GM12865 (cell line): Measurements from ENCODE around the gene CEACAM16.

Experiments used
- DNase-seq: peaks from one replicate; pipeline ENCODE4 v3.0.0; 2010; ENCODE audit warnings: low read depth
- H3K4me3 ChIP-seq: 2 replicates; pipeline ENCODE4 v1.5.1; 2011; ENCODE audit warnings: mild to moderate bottlenecking, low read depth, low read length, control low read depth
- CTCF ChIP-seq: IDR thresholded peaks from 2 replicates; pipeline ENCODE4 v1.5.1; 2011; ENCODE audit warnings: low read length, control low read depth, low read depth, inconsistent platforms; ENCODE audit not compliant: insufficient read depth; ENCODE audit errors: missing control alignments

The CEACAM16 gene

DNA sequence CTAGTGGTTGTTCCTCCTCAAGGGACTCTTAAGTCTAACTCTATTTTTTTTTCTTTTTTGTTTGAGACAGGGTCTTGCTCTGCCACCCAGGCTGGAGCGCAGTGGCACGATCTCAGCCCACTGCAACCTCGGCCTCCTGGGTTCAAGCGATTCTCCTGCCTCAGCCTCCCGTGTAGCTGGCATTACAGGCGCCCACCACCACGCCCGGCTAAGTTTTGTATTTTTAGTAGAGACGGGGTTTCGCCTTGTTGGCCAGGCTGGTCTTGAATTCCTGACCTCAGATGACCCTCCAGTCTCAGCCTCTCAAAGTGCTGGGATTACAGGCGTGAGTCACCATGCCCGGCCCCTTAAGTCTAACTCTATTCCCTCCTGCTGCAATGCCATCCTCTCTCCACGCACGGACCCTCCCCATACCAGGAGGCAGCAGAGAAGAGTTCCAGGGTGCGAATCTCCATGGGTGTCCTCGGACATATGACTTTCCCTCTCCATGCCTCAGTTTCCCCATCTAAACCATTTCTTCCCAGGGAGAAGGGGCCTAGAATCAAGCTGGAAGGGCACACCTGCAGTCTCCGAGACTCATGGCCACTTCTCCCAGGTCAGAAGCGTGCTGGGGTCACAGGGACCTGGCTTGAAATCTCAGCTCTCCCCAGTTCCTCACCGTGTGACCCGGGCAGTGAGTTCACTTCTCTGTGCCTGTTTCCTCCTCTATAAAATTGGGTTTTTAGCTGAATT lies 43.5 kb downstream of the CEACAM16 start:
- TF ChIP-seq CTCF, result no peak
- DNase-seq, result no peak
- H3K4me3 ChIP-seq, result no peak overlapping the region

GRCh38 chr19:44744871-44745332 lies 46.0 kb downstream of the CEACAM16 start:
- TF ChIP-seq CTCF, result no peak
- no peak for DNase-seq
- H3K4me3 ChIP-seq, result no peak overlapping the region

GRCh38 chr19:44745341-44745831 lies 46.4 kb downstream of the CEACAM16 start:
- no peak overlapping the region for H3K4me3 ChIP-seq
- DNase-seq, result no peak
- TF ChIP-seq CTCF, result no peak

- DNase-seq, result no peak
- no peak for TF ChIP-seq CTCF
- H3K4me3 ChIP-seq, result no peak overlapping the region
Measured at GRCh38 chr19:44745887-44746600, 47.1 kb downstream of the CEACAM16 start.

GRCh38 chr19:44746616-44746945 lies 47.6 kb downstream of the CEACAM16 start:
- H3K4me3 ChIP-seq, result no peak overlapping the region
- no peak for TF ChIP-seq CTCF
- no peak for DNase-seq

GRCh38 chr19:44746946-44747738 lies 48.2 kb downstream of the CEACAM16 start:
- peak; percentile 85 for DNase-seq
- no peak for TF ChIP-seq CTCF
- H3K4me3 ChIP-seq, result peak overlapping the region; percentile 63
